ENCODE results near the gene EGLN3.

DNA sequence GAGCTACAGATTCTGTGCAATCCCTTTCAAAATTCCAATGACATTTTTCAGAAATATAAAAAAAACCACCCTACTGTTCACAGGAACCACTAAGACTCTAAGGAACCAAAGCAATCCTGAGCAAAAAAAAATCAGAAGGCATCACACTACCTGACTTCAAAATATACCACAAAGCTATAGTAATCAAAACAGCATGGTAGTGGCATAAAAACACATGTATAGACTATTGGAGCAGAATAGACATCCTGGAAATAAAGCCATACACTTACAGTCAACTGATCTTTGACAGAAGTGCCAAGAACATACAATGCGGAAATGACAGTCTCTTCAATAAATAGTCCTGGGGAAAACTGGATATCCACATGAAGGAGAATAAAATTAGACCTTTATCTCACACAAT, 56.5 kb downstream of the EGLN3 start:
- TF ChIP-seq POLR2AphosphoS5 (IDR thresholded peaks at IDR 0.05) (no peak), CTCF (IDR thresholded peaks at IDR 0.05) (no peak), POLR2A (IDR thresholded peaks at IDR 0.05) (no peak), EP300 (IDR thresholded peaks at IDR 0.05) (no peak)
